OCI-LY3 (cell line): ENCODE results near the gene SMPD2.

Experiments used
- H2AFZ ChIP-seq: fragments of 200-600, 300-600 bp; shearing (Covaris generic); 2 replicates; pipeline ENCODE4 v1.6.0; 2014; ENCODE audit warnings: antibody characterized with exemption, low read depth, low read length
- H3K27ac ChIP-seq: fragments of 200-600, 300-600 bp; sonication (generic); 2 replicates; pipeline ENCODE4 v1.5.1; 2014; ENCODE audit warnings: mild to moderate bottlenecking, low read length, moderate library complexity, mixed read lengths
- H3K27me3 ChIP-seq: fragments of 200-600, 300-600 bp; sonication (generic); 2 replicates; pipeline ENCODE4 v1.6.1; 2014; ENCODE audit warnings: low read depth, low read length, mixed read lengths
- H3K36me3 ChIP-seq: fragments of 200-600, 300-600 bp; sonication (generic); replicated peaks from 2 replicates; pipeline ENCODE3; 2014; ENCODE audit warnings: low read depth, low read length, mixed read lengths
- H3K4me1 ChIP-seq: fragments of 300-600, 200-600 bp; sonication (generic); 2 replicates; pipeline ENCODE4 v1.6.1; 2014; ENCODE audit warnings: low read length, mixed read lengths
- H3K4me2 ChIP-seq: fragments of 200-600, 300-600 bp; sonication (generic); 2 replicates; pipeline ENCODE4 v1.6.1; 2014; ENCODE audit warnings: low read length, mixed read lengths
- H3K4me3 ChIP-seq: fragments of 300-600, 200-600 bp; sonication (generic); 2 replicates; pipeline ENCODE4 v1.5.1; 2014; ENCODE audit warnings: antibody characterized with exemption, mild to moderate bottlenecking, low read length, moderate library complexity
- H3K79me2 ChIP-seq: fragments of 300-600, 200-600 bp; shearing (Covaris generic); 2 replicates; pipeline ENCODE4 v1.6.1; 2014; ENCODE audit warnings: mild to moderate bottlenecking, low read length, mixed read lengths
- H3K9ac ChIP-seq: fragments of 300-600, 200-600 bp; shearing (Covaris generic); 2 replicates; pipeline ENCODE4 v1.6.0; 2014; ENCODE audit warnings: mild to moderate bottlenecking, low read length, moderate library complexity
- H3K9me3 ChIP-seq: fragments of 200-600, 300-600 bp; shearing (Covaris generic); 2 replicates; pipeline ENCODE4 v1.6.1; 2014; ENCODE audit warnings: low read length, mixed read lengths; ENCODE audit not compliant: insufficient read depth
- H4K20me1 ChIP-seq: fragments of 200-600, 300-600 bp; sonication (generic); 2 replicates; pipeline ENCODE4 v1.6.1; 2016; ENCODE audit warnings: low read length, mixed read lengths; ENCODE audit not compliant: insufficient read depth
- EZH2phosphoT487 ChIP-seq: fragments of 200-600 bp; shearing (Covaris generic); IDR thresholded peaks from 2 replicates; pipeline ENCODE4 v1.6.1; 2018; ENCODE audit warnings: antibody characterized with exemption, mixed run types, low read depth
- TF ChIP-seq, protein P1 (sequence below): fragments of 200-600, 300-600 bp; sonication (generic); IDR thresholded peaks from 2 replicates; pipeline ENCODE4 v1.5.1; 2014; ENCODE audit warnings: antibody characterized with exemption, low read length, low read depth

The SMPD2 gene

DNA sequence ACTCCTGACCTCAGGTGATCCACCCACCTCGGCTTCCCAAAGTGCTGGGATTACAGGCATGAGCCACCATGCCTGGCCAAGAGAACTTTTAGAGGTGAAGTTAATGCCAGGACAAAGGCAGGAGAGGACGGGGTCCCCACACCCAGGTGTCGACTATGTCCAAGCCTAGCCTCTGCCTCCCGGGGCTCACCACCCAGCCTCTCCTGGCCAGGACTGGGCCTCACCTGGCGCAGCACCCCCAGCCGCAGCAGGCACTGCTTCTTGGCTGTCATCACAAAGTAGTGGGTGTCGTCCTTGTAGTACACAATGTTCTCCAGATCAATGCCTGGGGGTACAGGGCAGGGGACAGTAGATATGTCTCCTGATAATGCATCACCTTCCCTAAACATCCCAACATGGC, 10.9 kb downstream of the SMPD2 start:
- Histone ChIP-seq H3K79me2 (no peaks in the 10 kb centered on the region; the same call in 1 of the 2 replicates), H3K9me3 (no peaks in the 10 kb centered on the region), H3K9ac (no peak overlapping the region), H3K27me3 (no peaks in the 10 kb centered on the region), H3K4me1 (peaks cover 14% of the 10 kb centered on the region), H4K20me1 (no peaks in the 10 kb centered on the region), H3K4me3 (no peak overlapping the region), H3K27ac (no peak overlapping the region), H3K36me3 (no peaks in the 10 kb centered on the region), H3K4me2 (no peak overlapping the region), H2AFZ (no peak overlapping the region)
- TF ChIP-seq, protein P1, sequence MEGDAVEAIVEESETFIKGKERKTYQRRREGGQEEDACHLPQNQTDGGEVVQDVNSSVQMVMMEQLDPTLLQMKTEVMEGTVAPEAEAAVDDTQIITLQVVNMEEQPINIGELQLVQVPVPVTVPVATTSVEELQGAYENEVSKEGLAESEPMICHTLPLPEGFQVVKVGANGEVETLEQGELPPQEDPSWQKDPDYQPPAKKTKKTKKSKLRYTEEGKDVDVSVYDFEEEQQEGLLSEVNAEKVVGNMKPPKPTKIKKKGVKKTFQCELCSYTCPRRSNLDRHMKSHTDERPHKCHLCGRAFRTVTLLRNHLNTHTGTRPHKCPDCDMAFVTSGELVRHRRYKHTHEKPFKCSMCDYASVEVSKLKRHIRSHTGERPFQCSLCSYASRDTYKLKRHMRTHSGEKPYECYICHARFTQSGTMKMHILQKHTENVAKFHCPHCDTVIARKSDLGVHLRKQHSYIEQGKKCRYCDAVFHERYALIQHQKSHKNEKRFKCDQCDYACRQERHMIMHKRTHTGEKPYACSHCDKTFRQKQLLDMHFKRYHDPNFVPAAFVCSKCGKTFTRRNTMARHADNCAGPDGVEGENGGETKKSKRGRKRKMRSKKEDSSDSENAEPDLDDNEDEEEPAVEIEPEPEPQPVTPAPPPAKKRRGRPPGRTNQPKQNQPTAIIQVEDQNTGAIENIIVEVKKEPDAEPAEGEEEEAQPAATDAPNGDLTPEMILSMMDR, result no peak
- no peak for TF ChIP-seq EZH2phosphoT487

DNA sequence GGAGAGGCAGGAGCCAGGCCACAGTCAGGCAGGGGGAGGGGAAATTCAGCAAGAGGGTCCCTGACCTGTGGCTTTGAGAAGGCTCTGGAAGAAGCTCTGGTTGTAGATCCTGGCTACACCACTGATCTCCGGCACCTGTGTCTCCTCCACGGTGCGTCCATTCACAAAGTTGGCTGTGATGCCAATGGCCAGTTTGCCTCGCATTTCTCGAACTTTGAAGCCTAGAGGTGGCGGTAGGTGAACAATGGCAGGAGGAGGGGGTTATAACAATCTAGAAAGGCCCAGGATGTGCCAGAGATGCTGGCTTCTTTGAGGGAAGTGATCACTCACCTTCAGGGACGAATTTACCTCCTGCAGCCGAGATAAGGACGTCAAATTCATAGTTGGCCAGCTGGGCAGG, 11.7 kb downstream of the SMPD2 start:
- H4K20me1 ChIP-seq, result no peaks in the 10 kb centered on the region; the same call in 1 of the 2 replicates
- H3K4me3 ChIP-seq, result no peak overlapping the region
- no peak overlapping the region for H2AFZ ChIP-seq
- no peak for TF ChIP-seq EZH2phosphoT487
- TF ChIP-seq, protein P1, result no peak
- no peaks in the 10 kb centered on the region for H3K27me3 ChIP-seq
- no peak overlapping the region for H3K4me2 ChIP-seq
- H3K27ac ChIP-seq, result no peak overlapping the region
- H3K4me1 ChIP-seq, result peaks cover 22% of the 10 kb centered on the region
- H3K9me3 ChIP-seq, result no peaks in the 10 kb centered on the region
- H3K79me2 ChIP-seq, result no peaks in the 10 kb centered on the region; the same call in 1 of the 2 replicates
- no peaks in the 10 kb centered on the region for H3K36me3 ChIP-seq
- H3K9ac ChIP-seq, result no peak overlapping the region

DNA sequence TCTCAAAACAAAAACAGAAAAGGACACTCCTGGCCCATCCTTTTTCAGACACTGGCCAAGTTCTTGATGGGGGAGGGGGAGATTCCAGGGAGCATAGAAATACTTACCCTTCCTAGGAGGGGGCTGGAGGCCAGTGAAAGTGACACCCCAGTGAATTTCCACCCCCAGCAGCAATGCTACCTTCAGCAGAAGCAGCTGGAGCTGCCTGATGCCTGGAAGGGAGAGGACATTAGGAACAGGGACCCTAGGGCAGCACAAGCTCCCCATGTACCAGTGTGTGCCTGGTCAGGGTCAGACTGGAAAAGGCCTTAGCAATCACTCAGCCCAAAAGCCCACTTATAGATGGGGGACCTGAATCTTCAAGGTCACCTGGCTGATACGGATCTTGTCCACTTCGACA, 12.6 kb downstream of the SMPD2 start:
- TF ChIP-seq, protein P1, result no peak
- no peak for TF ChIP-seq EZH2phosphoT487
- Histone ChIP-seq H3K27me3 (no peaks in the 10 kb centered on the region), H3K4me2 (no peak overlapping the region), H3K9ac (no peak overlapping the region), H3K4me3 (no peak overlapping the region), H3K4me1 (peaks cover 26% of the 10 kb centered on the region), H3K9me3 (no peaks in the 10 kb centered on the region), H2AFZ (no peak overlapping the region), H3K27ac (no peak overlapping the region), H3K79me2 (no peaks in the 10 kb centered on the region; the same call in 1 of the 2 replicates), H4K20me1 (no peaks in the 10 kb centered on the region; the same call in 1 of the 2 replicates), H3K36me3 (no peaks in the 10 kb centered on the region)

DNA sequence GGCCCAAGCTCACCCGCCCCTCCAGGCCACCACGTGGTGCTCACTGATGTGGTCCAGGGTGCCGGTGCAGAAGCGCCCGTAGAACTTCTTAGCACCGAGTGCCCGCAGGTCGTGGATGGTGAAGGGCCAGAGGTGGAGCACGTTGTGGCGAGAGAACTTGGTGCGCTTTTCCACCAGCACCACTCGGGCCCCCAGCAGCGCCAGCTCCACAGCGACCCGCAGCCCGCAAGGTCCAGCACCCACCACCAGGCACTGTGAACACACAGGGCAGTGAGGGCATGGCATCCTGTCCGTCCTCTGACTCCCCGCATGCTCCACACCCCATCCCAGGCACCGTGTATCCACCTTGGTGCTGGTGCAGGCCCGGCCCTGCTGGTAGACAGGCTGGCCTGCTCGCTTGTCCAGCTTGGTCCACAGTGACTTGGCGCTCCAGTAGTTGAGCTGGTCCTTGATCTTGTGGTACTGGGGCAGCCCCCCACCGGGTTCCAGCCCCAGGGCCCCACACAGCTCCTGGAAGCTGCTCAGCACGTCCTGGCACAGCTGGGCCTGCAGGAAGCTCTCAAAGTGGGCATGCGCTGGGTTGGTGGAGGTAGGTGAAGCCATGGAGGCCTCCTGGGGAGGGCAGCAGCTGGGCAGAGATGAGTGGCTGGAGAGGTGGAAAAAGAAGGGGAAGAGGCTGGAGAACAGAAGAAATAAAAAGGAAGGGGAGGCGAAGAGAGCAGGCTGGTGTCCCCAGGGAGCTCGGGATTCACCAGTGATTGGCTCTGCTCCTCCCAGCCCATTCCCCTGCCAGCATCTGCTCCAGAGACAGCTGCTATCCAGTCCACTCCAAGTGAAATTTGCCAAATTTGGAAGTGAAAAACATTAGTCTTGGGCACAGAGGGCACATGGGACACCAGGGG, 13.3 kb downstream of the SMPD2 start:
- Histone ChIP-seq H3K4me2 (peak overlapping the region; percentile 95), H3K9ac (peak overlapping the region; percentile 79), H3K27me3 (no peaks in the 10 kb centered on the region), H3K36me3 (no peaks in the 10 kb centered on the region), H3K79me2 (no peaks in the 10 kb centered on the region; the same call in 1 of the 2 replicates), H3K4me1 (peaks cover 26% of the 10 kb centered on the region), H3K4me3 (peak overlapping the region; percentile 88), H3K27ac (peak overlapping the region; percentile 46), H3K9me3 (no peaks in the 10 kb centered on the region), H4K20me1 (no peaks in the 10 kb centered on the region; the same call in 1 of the 2 replicates), H2AFZ (no peak overlapping the region)
- TF ChIP-seq EZH2phosphoT487, result no peak
- TF ChIP-seq, protein P1, result no peak
